H1 (cell line): ENCODE data around the gene GRIK2. TPM values are rescaled to one million over a fixed set of nuclear protein-coding genes. Genes with fewer than 3 reads are reported as not detected.

ENCODE experiments used
- CTCF ChIA-PET: fragments of 300-600 bp; sonication (Branson Sonifier 250); formaldehyde crosslinking; loops from one replicate; lab custom pipeline; 2021; ENCODE audit not compliant: partially characterized antibody; lab: Charles Lee
- POLR2A ChIA-PET: fragments of 300-600 bp; sonication (Branson Sonifier 250); formaldehyde crosslinking; loops from one replicate; lab custom pipeline; 2021; ENCODE audit warnings: inconsistent platforms; ENCODE audit not compliant: partially characterized antibody; lab: Charles Lee
- DNase-seq, 2 experiments: peaks; one replicate each; pipeline versions ENCODE4 v3.0.0 to v3.0.0-alpha.2; 2010 to 2022; ENCODE audit warnings: low spot score in 2 of 2, low read depth in 1 of 2, mixed read lengths in 1 of 2
- FAIRE-seq: peaks from 2 replicates; lab custom pipeline; 2011; peaks lifted over from hg19 to GRCh38; lab: Jason Lieb, UNC
- H2AFZ ChIP-seq: 2 replicates; pipeline ENCODE4 v1.8.1; 2012; ENCODE audit warnings: low read length, inconsistent platforms
- H2AK5ac ChIP-seq: 2 replicates; pipeline ENCODE4 v1.6.1; 2013; ENCODE audit warnings: low read depth, low read length
- H2BK120ac ChIP-seq: replicated peaks from 2 replicates; pipeline ENCODE3; 2013; ENCODE audit warnings: low read depth, low read length, inconsistent platforms
- H2BK12ac ChIP-seq: 2 replicates; pipeline ENCODE4 v1.6.1; 2013; ENCODE audit warnings: low read depth, low read length
- H2BK15ac ChIP-seq: 2 replicates; pipeline ENCODE4 v1.6.1; 2013; ENCODE audit warnings: low read length
- H2BK20ac ChIP-seq: 2 replicates; pipeline ENCODE4 v1.6.1; 2013; ENCODE audit warnings: low read length
- H2BK5ac ChIP-seq: 2 replicates; pipeline ENCODE4 v1.6.1; 2013; ENCODE audit warnings: low read depth, low read length
- H3K14ac ChIP-seq: 2 replicates; pipeline ENCODE4 v1.6.1; 2013; ENCODE audit warnings: inconsistent platforms; ENCODE audit not compliant: insufficient read length
- H3K18ac ChIP-seq: 2 replicates; pipeline ENCODE4 v1.6.1; 2013; ENCODE audit warnings: low read length; ENCODE audit errors: extremely low read depth
- H3K23ac ChIP-seq: 2 replicates; pipeline ENCODE4 v1.6.1; 2013; ENCODE audit warnings: inconsistent platforms; ENCODE audit not compliant: insufficient read length
- H3K23me2 ChIP-seq: 2 replicates; pipeline ENCODE4 v1.6.1; 2013; ENCODE audit warnings: low read depth, low read length
- H3K27ac ChIP-seq: 2 replicates; pipeline ENCODE4 v1.6.1; 2011; ENCODE audit warnings: low read depth, low read length, inconsistent platforms
- H3K27me3 ChIP-seq, 4 experiments: replicated peaks in 1 of 4; 1 replicate in 1 of 4; 2 replicates in 3 of 4; pipeline versions ENCODE4 v1.6.1 to v1.8.1; 2011 to 2013; ENCODE audit warnings: low read length in 3 of 4, mild to moderate bottlenecking in 3 of 4, inconsistent platforms in 2 of 4, mixed read lengths in 2 of 4, moderate library complexity in 1 of 4; ENCODE audit not compliant: control insufficient read depth in 3 of 4, insufficient read depth in 3 of 4; ENCODE audit errors: extremely low read depth in 1 of 4
- H3K36me3 ChIP-seq, 4 experiments: 2 replicates each; pipeline versions ENCODE4 v1.6.1 to v1.8.1; 2011 to 2013; ENCODE audit warnings: mild to moderate bottlenecking in 4 of 4, low read length in 3 of 4, moderate library complexity in 2 of 4, control low read depth in 1 of 4, inconsistent platforms in 1 of 4; ENCODE audit not compliant: insufficient read depth in 4 of 4, control insufficient read depth in 2 of 4
- H3K4ac ChIP-seq: replicated peaks from 2 replicates; pipeline ENCODE3; 2013; ENCODE audit warnings: low read length, low read depth, mixed read lengths, inconsistent platforms; ENCODE audit not compliant: insufficient read length
- H3K4me1 ChIP-seq, 4 experiments: replicated peaks in 1 of 4; 1 replicate in 1 of 4; 2 replicates in 3 of 4; pipeline versions ENCODE4 v1.6.1 to v1.8.1; 2011 to 2013; ENCODE audit warnings: low read length in 3 of 4, inconsistent platforms in 2 of 4, mixed read lengths in 1 of 4; ENCODE audit not compliant: insufficient read depth in 4 of 4, control insufficient read depth in 3 of 4
- H3K4me2 ChIP-seq, 2 experiments: 2 replicates each; pipeline versions ENCODE4 v1.6.1 to v1.8.1; 2011 to 2013; ENCODE audit warnings: low read depth in 2 of 2, low read length in 2 of 2, control low read depth in 1 of 2, inconsistent platforms in 1 of 2, mild to moderate bottlenecking in 1 of 2; ENCODE audit not compliant: insufficient read depth in 1 of 2
- H3K4me3 ChIP-seq, 4 experiments: fragments of 200-600, 300-600 bp in 1 of 4; sonication (generic), shearing (Covaris generic), sonication (Bioruptor Twin) in 1 of 4; 2 replicates each; pipeline versions ENCODE4 v1.5.1 to v1.8.1; 2011 to 2016; ENCODE audit warnings: low read length in 4 of 4, low read depth in 3 of 4, control low read depth in 2 of 4, inconsistent platforms in 2 of 4, mild to moderate bottlenecking in 2 of 4, mixed read lengths in 1 of 4, moderate library complexity in 1 of 4; ENCODE audit not compliant: insufficient read depth in 2 of 4; ENCODE audit errors: extremely low read depth in 1 of 4
- H3K56ac ChIP-seq: replicated peaks from 2 replicates; pipeline ENCODE3; 2013; ENCODE audit warnings: low read depth, mild to moderate bottlenecking, mixed read lengths, low read length, inconsistent platforms; ENCODE audit not compliant: insufficient read length
- H3K79me1 ChIP-seq: 2 replicates; pipeline ENCODE4 v1.6.1; 2013; ENCODE audit warnings: low read depth, low read length, control low read depth
- H3K79me2 ChIP-seq, 2 experiments: 2 replicates each; pipeline versions ENCODE4 v1.6.1 to v1.8.1; 2012 to 2013; ENCODE audit warnings: low read length in 2 of 2, mild to moderate bottlenecking in 2 of 2, inconsistent platforms in 1 of 2; ENCODE audit not compliant: insufficient read depth in 2 of 2, control insufficient read depth in 1 of 2
- H3K9ac ChIP-seq, 4 experiments: replicated peaks in 1 of 4; 1 replicate in 1 of 4; 2 replicates in 3 of 4; pipeline versions ENCODE4 v1.6.1 to v1.8.1; 2011 to 2013; ENCODE audit warnings: low read depth in 3 of 4, low read length in 3 of 4, control low read depth in 2 of 4, mild to moderate bottlenecking in 2 of 4, moderate library complexity in 2 of 4, inconsistent platforms in 1 of 4; ENCODE audit errors: extremely low read depth in 1 of 4
- H3K9me3 ChIP-seq, 2 experiments: 2 replicates each; pipeline versions ENCODE4 v1.6.1 to v1.8.1; 2012 to 2013; ENCODE audit warnings: mild to moderate bottlenecking in 2 of 2, moderate library complexity in 2 of 2, control low read depth in 1 of 2, inconsistent platforms in 1 of 2, low read depth in 1 of 2, low read length in 1 of 2, mixed read lengths in 1 of 2; ENCODE audit not compliant: insufficient read depth in 2 of 2
- H4K20me1 ChIP-seq, 2 experiments: replicated peaks in 1 of 2; 2 replicates each; pipeline versions ENCODE3 to v1.8.1; 2011 to 2013; ENCODE audit warnings: inconsistent platforms in 2 of 2, low read length in 2 of 2, mild to moderate bottlenecking in 1 of 2; ENCODE audit not compliant: insufficient read depth in 2 of 2, control insufficient read depth in 1 of 2
- H4K5ac ChIP-seq: 2 replicates; pipeline ENCODE4 v1.6.1; 2013; ENCODE audit warnings: low read length, low read depth, mixed read lengths, inconsistent platforms; ENCODE audit not compliant: insufficient read length
- H4K8ac ChIP-seq: 2 replicates; pipeline ENCODE4 v1.8.0; 2013; ENCODE audit warnings: mild to moderate bottlenecking, moderate library complexity, low read length, inconsistent platforms; ENCODE audit not compliant: insufficient read depth; ENCODE audit errors: extremely low read depth
- H4K91ac ChIP-seq: replicated peaks from 2 replicates; pipeline ENCODE3; 2013; ENCODE audit warnings: low read length, mixed read lengths, inconsistent platforms; ENCODE audit not compliant: insufficient read length
- BCL11A ChIP-seq, 2 experiments: IDR thresholded peaks; one replicate each; pipeline ENCODE4 v1.6.1; 2011; ENCODE audit warnings: low read depth in 2 of 2, low read length in 2 of 2, mild to moderate bottlenecking in 2 of 2
- CBX5 ChIP-seq: fragments of 300-800, 300-1000 bp; sonication (generic); IDR thresholded peaks from 2 replicates; pipeline ENCODE4 v1.7.1; 2016; ENCODE audit warnings: antibody characterized with exemption, low read length, low read depth
- CBX8 ChIP-seq: fragments of 300-800, 300-1000 bp; sonication (generic); IDR thresholded peaks from 2 replicates; pipeline ENCODE4 v1.7.1; 2016; ENCODE audit warnings: low read depth, low read length, borderline replicate concordance
- EGR1 ChIP-seq: IDR thresholded peaks from 2 replicates; pipeline ENCODE4 v1.6.1; 2011; ENCODE audit warnings: low read depth, low read length, borderline replicate concordance
- EZH2 ChIP-seq: fragments of 200-600 bp; sonication (generic); IDR thresholded peaks from 2 replicates; pipeline ENCODE4 v1.7.1; 2012; ENCODE audit warnings: low read depth, mild to moderate bottlenecking, moderate library complexity, low read length, inconsistent platforms; ENCODE audit not compliant: severe bottlenecking
- TEAD4 ChIP-seq: IDR thresholded peaks from 2 replicates; pipeline ENCODE4 v1.6.1; 2012; ENCODE audit warnings: low read depth, low read length, inconsistent platforms, mixed read lengths
- ZNF274 ChIP-seq: IDR thresholded peaks from 2 replicates; pipeline ENCODE4 v1.7.0; 2012; ENCODE audit warnings: low read length, borderline replicate concordance; ENCODE audit errors: extremely low read depth
- WGBS, 2 experiments: shearing (Covaris generic) in 1 of 2; methylation state at CpG; one replicate each; pipeline versions ENCODE4 v1.1.6 to v1.1.7; 2013 to 2015; ENCODE audit warnings: low lambda C conversion rate in 2 of 2, mixed read lengths in 2 of 2, inconsistent platforms in 1 of 2, low coverage in 1 of 2, missing lambda C conversion rate in 1 of 2; ENCODE audit not compliant: insufficient replicate concordance in 2 of 2, insufficient coverage in 1 of 2, insufficient read length in 1 of 2; ENCODE audit errors: extremely low coverage in 1 of 2, missing lambda C conversion rate in 1 of 2; 5-methylcytosine and 5-hydroxymethylcytosine counted together
- polyA plus RNA-seq, 7 experiments: library from polyadenylated mRNA; depleted of rRNA in 3 of 7; stranded (reverse) in 5 of 7; unstranded in 2 of 7; fragments of >200 nt in 5 of 7; fragments of 200-250 nt in 2 of 7; gene quantifications; 1 replicate in 5 of 7; 2 replicates in 1 of 7; 4 replicates in 1 of 7; pipeline versions ENCODE4 v1.2.1 to v1.2.3, GENCODE V29; 2011 to 2013; ENCODE audit warnings: missing spikeins in 2 of 7, mixed read lengths in 2 of 7
- total RNA-seq: library from RNA; stranded (reverse); fragmentation: NEBNext Ultra II Directional; extraction: Animal tissue kit (Norgen Biotek cat#: 25700); gene quantifications from 2 replicates; pipeline ENCODE4 v1.2.1, GENCODE V29; 2021

Gene GRIK2
- total and polyA plus RNA-seq, 2 of the 8 experiments (the other 6 are each of a cell fraction or from before 2014, with no cell fraction given): 1.8 to 2.2 TPM

DNA sequence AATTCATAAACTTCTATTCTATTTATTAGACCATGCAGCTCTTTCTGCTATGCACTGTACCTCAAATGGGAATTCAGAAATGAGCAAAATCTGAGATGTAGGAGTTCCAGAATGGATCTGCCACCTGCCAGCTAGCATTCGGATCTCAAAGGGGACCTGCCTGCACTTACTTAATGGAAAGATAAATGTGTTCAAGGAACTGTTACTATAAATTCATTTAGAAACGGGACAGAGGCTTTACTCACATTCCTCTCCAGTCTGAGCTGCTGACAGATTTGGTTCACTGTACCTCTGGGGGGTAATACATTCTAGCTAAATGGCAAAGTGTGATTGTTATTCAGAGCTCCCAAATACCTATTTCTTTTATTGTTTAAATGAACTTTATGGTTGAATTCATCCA is 384.1 kb downstream of the GRIK2 start:
- H2BK20ac ChIP-seq: no peak overlapping the region
- no peak overlapping the region for H2AFZ ChIP-seq
- no peaks in the 10 kb centered on the region for H3K9me3 ChIP-seq
- no peak overlapping the region for H3K27ac ChIP-seq
- ChIA-PET POLR2A (no interaction called here), CTCF (no interaction called here)
- no peak overlapping the region for H3K23ac ChIP-seq
- H3K4me1 ChIP-seq: peaks cover 0 to 9% (median 5%) of the 10 kb centered on the region in 4 experiments; a peak in 6 of 7 replicates
- H3K4me3 ChIP-seq: no peak overlapping the region
- no peaks in the 10 kb centered on the region; the same call in 1 of the 2 replicates for H3K23me2 ChIP-seq
- no peak overlapping the region for H2BK15ac ChIP-seq
- no peaks in the 10 kb centered on the region for H3K79me2 ChIP-seq
- H4K20me1 ChIP-seq: no peaks in the 10 kb centered on the region
- FAIRE-seq: no peak
- H3K56ac ChIP-seq: no peak overlapping the region
- H3K4me2 ChIP-seq: no peak overlapping the region
- no peaks in the 10 kb centered on the region for H3K36me3 ChIP-seq
- no peak for DNase-seq
- no peaks in the 10 kb centered on the region for H3K27me3 ChIP-seq
- no peak overlapping the region for H4K8ac ChIP-seq
- H3K4ac ChIP-seq: no peak overlapping the region
- H2BK120ac ChIP-seq: no peak overlapping the region
- TF ChIP-seq EGR1 (no peak), CBX8 (no peak), EZH2 (no peak), ZNF274 (no peak), BCL11A (IDR thresholded peaks at IDR 0.05; ENCODE audit: low read depth in 2 of 2, low read length in 2 of 2) (no peak), TEAD4 (no peak), CBX5 (no peak)
- no peak overlapping the region for H2BK12ac ChIP-seq
- no peak overlapping the region for H4K91ac ChIP-seq
- H2BK5ac ChIP-seq: no peak overlapping the region
- no peak overlapping the region for H4K5ac ChIP-seq
- no peak overlapping the region for H3K18ac ChIP-seq
- WGBS, 2 experiments: 55% methylated on average over 2 of the region's 2 CpGs; no CpG with 5 or more reads in 1 of the 2 experiments
- H3K14ac ChIP-seq: no peak overlapping the region
- H3K79me1 ChIP-seq: no peaks in the 10 kb centered on the region
- H2AK5ac ChIP-seq: no peak overlapping the region
- no peak overlapping the region for H3K9ac ChIP-seq
